Activated CD4-positive, alpha-beta T cell treated with anti-CD3 and anti-CD28 coated beads, Interleukin-2, Interleukin-6, amounts not matched to agents 100 ng/mL and 50 ng/mL, durations not matched to agents 16 hours and 8 hours (primary cell): ENCODE data around the gene ABCC9.
"Not testable (repeated sequence)": the region's sequence is repeated elsewhere in the genome, so short reads cannot be mapped to it uniquely, and the experiment has no call there.

ENCODE experiments used
- DNase-seq: peaks from one replicate; pipeline ENCODE4 v3.0.0-alpha.2; 2020

ABCC9 gene

DNA sequence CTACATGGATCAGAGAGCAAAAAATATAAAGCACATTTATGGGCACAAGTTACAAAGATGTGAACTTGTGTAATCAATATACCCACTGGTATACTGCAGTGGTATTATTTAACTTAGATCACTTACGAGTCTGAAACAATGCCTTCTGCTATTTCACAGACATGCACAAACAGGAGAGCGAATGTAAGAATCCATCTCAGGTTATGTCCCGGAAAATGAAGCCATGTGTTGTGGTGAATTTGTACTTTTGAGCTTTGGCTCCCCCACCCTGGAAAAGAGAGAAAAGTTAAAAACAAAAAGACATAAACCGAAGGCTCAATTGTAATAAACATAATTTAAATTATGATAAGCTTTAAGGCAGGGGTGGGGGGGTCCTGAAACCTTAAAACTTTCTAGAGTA lies 7.6 kb downstream of the ABCC9 start:
- no peak for DNase-seq

DNA sequence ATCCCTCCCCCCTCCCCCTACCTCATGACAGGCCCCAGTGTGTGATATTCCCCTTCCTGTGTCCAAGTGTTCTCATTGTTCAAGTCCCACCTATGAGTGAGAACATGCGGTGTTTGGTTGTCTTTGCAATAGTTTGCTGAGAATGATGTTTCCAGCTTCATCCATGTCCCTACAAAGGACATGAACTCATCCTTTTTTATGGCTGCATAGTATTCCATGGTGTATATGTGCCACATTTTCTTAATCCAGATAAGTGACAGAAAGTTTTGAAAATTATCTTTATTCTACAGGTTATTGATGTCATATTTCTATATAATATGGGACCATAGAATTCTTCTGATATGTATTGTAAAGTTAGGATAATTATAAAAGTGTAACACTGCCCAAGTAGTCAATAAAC lies 11.3 kb downstream of the ABCC9 start:
- DNase-seq, result not testable (repeated sequence)

DNA sequence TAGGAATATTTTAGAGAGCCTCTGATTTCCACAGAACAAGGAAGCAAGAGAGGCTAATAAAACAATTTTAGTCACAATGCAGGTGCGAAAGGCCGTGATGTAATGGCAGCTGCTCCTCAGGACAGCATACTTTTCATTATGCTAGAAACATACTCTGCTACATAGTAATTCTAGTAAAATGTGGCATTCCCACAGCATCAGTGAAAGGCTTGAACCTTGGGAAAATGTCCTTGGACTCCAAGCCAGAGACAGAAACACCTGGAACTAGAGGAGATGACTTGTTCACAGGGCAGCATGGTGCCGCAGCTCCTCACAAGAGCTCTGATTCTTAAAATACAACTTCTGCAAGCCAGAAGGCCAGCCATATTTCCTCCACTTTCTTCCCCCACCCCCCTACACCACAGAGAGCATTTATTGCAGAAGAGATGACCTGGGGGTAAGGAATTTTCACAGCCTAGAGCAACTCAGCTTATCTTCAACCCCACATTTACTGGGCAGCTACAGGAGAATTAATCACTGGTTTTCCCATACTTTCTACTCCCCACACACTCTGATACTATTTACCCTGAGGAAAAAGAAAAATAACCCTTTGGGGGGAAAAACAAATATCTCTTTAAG lies 15.8 kb downstream of the ABCC9 start:
- DNase-seq, result no peak

DNA sequence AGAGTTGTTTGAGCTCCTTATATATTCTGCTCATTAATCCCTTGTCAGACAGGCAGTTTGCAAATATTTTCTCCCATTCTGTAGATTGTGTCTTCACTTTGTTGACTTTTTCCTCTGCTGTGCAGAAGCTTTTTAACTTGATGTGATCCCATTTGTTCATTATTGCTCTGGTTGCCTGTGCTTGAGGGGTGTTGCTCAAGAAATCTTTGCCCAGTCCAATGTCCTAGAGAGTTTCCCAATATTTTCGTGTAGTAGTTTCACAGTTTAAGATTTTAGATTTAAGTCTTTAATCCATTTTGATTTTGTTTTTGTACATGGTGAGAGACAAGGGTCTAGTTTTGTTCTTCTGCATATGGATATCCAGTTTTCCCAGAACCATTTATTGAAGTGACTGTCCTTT lies 19.8 kb downstream of the ABCC9 start:
- DNase-seq, result no peak

DNA sequence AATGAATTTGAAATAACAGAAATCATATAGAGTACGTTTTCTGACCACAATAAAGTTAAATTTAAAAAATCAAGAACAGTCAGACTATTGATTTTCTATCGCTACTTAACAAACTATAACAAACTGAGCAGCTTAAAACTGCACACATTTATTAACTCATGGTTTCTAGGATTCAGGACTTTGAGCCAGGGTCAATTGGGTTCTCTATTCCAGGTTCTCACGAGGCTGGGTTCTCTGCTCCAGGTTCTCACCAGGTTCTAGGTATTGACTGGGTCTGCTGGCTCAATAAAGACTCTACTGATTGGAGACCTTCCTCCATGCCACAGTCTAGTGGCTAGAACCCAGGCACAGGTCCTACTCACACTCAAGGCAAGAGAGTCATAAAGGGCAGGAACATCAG lies 22.8 kb downstream of the ABCC9 start:
- no peak for DNase-seq

DNA sequence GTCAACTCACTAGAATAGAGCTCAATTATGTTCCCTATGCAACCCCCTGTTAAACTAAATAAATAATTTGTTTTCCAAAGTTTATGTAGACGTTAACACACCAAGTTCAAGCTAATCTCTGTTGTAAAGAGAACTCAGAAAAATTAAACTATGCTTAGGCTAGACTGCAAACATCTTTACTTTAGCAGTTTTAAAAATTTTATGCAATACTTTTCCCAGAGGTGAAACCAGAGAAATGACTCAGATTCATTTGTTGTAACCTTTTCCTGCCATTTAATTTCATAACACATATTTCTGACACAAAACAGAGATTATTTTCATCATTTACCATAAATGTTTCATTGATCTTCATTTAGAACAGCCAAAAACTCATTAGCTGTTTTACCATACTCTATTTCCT lies 27.4 kb downstream of the ABCC9 start:
- no peak for DNase-seq

DNA sequence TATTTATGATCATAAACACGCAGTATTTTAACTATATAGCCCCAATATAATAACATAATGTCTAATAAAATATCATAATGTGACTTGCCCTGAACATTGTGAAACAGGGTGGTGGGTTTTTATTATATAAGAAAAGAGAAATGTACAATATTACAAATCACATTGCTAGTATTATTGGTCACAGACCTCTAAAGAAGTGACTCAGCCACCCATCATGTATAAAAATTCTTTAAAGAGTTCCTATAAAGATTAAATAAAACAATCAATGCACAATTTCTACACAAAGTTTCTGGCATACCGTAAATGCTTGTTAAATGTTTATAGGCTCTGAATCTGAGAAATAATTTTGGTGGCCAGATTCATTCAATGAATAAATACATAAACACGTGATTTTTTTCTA lies 28.9 kb downstream of the ABCC9 start:
- DNase-seq, result no peak

DNA sequence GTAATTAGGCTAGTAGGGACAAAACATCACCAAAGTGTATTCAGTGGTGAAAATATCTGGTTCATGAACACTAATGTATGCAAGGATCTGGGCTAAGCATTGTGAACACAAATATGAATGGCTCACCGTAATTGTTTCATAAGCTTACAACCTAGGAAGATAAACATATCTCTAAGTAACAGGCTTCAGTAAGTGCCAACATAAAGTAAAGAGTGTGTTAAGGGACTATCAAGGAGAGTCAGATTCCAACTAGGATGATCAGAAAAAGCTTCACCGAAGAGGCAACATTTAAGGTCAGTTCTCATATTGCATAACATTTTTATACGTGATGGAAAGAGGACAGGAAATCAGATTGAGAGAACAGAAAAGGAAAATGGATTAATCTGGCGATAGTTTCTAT lies 29.4 kb downstream of the ABCC9 start:
- no peak for DNase-seq

DNA sequence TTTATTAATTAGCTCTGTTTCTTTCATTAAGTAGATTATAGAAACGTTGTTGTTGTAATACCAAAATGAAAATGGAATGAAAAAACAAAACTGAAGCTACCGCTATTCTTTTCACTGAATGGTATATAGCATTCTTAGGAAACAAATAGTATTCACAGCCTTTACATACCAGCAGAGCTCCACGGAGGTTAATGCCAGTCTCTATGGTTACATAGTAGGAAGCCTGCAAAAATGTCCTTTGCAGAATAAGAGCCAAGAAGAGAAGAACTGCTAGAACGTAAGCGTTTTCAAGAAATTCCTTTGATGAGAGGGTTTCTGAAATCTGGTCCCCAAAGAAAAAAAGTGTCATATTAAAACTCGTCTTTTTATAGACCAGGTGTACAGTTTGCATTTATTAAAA lies 30.6 kb downstream of the ABCC9 start:
- no peak for DNase-seq

DNA sequence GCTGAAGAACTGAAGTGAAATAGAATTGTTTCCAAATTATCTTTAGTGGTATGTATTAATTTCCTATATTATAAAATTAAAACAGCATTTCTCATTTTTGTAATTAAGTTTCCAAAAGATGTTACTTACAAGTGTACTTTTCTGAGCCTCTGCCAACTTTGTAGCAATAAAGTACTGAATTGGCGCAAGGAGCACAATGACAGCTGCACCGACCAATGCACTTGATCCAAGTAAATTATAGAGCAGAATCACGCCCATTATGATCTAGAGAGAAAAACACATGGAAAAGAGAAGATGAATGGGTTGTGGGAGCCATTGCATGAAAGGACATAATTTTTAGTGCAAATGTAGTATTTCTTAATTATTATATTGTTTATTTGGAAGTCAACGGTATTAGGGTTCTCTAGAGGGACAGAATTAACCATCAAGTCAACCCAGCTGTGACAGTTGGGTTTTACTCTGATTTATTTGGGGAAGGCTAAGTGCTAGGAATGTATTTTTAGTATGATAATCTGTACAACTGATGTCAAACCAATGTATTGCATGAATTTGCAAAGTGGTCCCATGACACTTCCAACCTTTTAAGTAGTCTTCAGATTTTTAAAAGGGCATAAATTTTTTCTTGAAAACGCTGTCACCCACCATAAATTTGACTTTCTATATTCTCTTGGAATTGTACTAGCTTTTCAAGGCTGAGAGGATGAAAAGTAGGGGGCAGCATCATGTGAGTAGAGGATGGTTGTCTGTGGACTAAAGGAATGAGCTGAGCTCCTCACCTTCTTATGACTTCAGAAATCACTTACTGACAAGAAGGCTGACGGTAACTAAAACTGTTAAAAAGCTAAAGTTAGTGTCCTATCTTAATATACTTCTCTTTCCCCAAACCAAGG lies 33.0 kb downstream of the ABCC9 start:
- no peak for DNase-seq

DNA sequence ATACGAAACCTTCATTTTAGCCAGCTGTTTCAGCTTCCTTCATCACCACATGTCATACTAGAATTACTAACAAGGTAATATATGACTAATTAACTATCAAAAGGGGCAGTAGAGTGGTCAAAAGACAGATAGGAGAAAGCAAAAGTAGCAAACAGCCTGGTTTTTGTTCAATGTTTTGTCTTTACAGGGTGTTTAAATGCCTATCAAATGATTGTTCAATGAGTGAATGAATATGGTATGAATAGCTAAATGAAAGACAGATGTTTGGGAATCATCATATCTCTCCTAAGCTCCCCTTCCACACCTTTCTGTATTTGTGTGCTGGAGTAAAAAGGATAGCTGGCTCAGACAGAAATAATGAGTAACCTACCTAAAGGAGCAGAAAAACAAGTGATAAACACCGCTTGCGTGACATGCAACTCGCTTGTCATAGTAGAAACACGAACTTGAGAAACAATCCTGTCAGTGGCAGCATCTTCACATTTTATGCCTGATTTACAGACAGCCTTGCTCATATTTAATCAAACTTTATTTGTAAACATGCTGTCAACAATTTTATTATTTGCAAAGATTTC lies 34.2 kb downstream of the ABCC9 start:
- DNase-seq, result peak; percentile 1

DNA sequence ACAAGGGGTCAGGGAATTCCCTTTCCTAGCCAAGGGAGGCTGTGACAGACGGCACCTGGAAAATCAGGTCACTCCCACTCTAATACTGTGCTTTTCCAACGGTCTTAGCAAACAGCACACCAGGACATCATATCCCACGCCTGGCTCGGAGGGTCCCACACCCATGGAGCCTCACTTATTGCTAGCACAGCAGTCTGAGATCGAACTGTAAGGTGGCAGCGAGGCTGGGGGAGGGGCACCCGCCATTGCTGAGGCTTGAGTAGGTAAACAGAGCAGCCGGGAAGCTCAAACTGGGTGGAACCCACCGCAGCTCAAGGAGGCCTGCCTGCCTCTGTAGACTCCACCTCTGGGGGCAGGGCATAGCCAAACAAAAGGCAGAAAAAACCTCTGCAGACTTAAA lies 41.7 kb downstream of the ABCC9 start:
- DNase-seq, result not testable (repeated sequence)

DNA sequence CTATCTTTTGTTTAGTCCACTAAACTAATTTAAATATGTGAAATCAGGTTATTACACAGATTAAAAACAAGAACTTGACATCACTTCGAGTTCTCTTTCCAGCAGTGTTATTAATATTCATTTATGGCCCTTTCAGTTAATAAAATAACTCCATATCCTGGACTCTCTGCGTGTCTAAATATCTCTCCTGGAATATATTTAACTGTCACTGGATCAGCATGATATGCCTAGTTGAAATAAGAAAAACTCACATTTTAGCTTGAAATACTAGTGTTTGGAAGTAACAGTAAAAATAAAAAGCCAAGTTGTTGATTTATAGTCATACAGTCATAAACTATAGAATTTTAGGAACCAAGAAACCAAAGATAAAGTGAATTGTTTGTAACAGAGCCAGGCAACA lies 45.6 kb downstream of the ABCC9 start:
- DNase-seq, result no peak

DNA sequence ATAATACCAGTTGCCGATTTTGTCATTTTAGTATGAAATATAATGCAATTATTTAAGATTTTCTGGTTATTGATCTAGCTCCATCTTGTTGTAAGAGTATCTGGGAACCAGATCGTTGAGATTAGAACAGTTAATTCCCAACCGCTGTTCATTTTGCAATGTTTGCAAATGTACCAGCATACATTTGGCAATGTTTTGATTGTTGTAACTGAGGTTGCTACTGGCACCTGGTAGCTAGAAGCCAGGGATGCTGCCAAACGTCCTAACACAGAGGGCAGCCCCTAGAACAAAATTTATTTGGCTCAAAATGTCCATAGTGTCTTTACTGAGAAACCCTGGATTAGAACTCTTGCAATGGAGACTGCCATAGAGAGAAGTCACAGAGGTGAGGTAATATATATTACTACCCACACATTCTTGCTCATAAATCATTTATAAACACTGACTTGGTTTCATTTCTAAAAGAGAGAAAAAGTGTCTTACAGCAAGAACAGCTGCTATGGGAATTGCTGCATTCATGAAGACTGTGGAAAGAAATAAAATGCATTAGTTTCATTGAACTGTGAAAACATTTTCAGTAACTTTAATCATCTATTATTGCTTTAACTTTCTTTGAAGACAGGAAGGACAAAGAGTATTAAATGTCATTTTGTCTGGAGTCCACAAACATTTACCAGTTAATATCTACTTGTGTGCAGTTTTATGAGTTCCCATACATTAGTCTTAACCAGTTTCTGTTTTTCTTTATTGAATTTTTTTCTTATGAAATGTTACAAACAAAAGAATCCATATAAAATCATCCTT lies 46.2 kb downstream of the ABCC9 start:
- no peak for DNase-seq

DNA sequence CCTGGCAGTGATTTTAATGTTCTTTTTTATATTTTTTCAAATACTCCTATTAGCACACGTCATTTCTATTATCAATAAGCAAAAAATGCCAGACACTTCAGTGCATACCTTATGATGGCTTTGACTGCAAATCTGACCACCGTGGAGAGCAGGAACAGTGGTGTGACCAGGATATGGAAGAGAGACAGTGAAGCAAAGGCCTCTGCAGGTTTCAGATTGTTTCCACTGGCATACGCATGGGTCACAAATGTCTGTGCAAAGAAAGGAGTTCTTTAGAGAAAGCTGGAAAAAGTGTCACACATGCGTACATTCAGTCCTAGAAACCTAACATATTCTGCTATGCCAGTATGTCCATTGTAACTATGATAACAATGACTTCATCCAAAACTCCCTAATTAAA lies 47.3 kb downstream of the ABCC9 start:
- DNase-seq, result no peak

DNA sequence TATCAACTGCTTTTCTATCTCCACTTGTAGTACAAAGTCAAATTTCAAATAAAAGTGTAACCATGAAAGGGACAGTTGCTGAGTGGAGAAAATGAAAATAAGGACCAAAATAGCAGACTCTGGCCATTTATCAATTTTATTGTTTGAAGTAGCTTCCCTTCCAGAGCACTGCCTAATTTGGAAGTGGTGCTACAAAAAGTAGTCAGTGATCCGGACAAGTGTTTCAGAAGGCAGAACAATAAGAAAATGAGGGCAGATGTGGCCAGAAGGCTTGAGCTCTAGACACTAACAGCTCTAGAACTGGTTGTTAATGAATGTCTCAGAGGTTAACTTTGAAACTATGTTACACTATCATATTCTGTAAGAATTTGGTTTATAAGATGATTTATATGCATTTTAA lies 48.9 kb downstream of the ABCC9 start:
- DNase-seq, result no peak

DNA sequence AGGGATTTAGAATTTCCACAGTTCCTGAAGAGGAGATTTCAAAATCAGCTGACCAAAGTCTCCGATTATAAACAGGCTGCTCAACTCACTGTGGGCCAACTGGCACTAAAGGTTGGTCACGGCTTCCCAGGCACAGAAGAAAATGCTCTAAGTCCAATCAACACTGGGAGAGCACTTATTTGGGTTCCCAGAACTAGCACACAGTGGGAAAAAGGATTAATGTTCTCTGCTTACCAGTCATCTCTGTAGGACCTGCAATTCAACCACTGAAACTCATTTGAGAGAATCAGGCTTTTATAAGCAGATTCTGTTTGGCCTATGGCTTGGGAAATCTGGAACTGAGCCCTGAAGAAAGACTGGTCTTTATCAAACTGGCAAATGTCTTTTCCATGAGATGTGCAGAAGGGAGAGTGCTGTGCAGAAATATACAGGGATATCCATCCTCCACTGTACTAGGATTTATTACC lies 49.4 kb downstream of the ABCC9 start:
- DNase-seq, result no peak

DNA sequence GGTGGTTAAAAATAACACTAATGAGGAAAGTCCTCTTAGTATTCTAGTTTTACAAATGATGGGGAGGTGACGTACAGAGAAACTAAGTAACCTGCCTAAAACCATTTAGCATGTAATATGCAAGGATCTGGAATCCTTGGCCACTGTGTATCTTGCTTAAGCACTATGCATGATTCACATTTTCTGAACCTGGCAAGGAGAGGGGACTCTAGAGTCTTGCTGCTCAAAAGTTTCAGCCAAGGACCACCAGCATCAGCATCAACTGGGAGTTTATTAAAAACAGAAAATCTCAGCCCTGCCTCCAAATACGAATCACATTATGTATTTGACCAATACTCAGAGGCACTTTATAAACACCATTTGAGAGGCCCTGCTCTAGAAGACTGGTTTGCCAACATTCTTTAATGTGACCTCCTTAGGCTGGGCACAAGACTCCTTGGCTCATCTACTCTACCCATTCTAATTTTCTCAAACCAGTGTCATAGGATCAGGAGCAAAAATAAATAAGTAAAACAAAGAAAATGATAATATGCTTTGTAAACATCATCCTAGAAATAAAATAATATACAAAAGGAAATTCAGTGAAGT lies 52.9 kb downstream of the ABCC9 start:
- no peak for DNase-seq

DNA sequence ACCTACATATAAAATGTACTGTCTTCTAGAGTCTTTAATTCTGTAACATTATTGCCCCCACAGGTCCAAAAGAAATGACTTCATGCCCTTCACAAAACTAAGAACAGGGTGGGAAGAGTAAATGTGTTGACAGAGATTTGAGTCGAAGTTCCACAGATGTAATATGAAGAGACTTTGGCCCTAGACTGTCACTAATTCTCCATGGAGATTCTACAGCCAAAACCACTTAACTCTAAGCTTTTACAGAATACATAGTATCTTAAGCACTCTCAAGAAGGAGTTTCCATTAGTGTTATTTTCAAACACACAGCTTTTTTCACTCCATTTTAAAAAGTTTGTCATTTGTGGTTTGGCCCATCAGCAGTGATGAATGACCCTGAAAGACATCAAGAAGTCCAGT lies 56.3 kb downstream of the ABCC9 start:
- DNase-seq, result no peak

DNA sequence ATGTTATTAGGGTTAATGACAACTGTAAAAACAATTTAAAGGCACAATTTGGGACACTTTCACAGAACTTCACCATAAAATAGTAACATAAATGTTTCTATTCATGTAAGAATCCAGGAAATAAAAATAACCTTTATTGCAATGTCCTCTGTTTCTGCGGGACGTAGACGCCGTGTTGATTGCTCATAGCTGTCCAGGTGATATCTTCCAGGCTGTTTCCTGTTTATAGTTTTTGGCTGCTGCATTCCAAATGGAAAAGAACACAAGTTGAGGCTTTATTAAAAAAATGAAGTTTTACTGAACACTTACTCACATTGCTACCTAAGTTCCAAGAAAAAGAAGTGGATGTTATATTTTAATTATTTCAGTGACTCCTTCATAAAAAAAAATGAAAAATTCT lies 58.6 kb downstream of the ABCC9 start:
- no peak for DNase-seq

DNA sequence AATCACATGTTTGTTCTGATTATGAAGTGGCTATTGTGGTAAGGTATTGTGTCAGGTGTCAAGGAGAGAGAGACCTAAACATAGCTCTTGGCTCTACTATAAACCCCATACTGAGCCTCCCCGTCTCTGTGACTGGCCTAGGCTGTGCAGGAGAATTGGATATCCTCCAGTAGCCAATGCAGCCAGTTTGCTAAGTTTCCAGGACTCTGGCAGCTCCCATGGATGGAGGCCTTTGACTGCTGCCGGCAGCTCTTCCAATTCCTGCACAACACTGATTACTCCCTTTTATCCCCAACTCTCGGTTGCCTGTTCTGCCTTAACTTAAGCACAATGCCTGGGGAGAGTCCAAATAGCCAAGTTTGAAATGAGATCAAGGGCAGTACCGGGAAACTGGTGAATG lies 59.3 kb downstream of the ABCC9 start:
- DNase-seq, result no peak

DNA sequence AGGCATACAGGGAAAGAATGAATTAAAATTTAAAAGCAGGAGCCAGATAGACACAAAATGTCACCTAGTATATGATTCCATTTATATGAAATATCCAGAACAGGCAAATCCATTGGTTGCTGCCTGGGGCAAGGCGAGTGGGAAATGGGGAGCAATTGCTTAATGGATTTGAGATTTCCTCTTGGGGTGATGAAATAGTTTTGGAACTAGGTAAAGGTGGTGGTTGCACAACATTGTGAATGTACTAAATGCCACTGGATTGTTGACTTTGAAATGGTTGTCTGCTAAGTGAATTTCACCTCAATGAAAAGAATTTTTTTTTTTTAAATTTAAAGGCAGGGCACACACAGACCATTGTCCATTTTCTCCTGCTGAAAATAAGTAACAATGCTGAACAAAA lies 61.9 kb downstream of the ABCC9 start:
- no peak for DNase-seq
